HG03575 (cell line): ENCODE measurements around the gene CRTC3.

Experiments
- ATAC-seq: cut with Tn5 transposase; IDR thresholded peaks from one replicate; pipeline ENCODE4 v1.9.1; 2021; ENCODE audit not compliant: unreplicated experiment, insufficient number of reproducible peaks, low FRiP score; ENCODE audit errors: extremely low read depth

The CRTC3 gene

GRCh38 chr15:90584841-90585240 lies 55.1 kb downstream of the CRTC3 start:
- ATAC-seq = no peak

- no peak for ATAC-seq
These were observed 56.1 kb downstream of the CRTC3 start for GRCh38 chr15:90585863-90586262.

DNA sequence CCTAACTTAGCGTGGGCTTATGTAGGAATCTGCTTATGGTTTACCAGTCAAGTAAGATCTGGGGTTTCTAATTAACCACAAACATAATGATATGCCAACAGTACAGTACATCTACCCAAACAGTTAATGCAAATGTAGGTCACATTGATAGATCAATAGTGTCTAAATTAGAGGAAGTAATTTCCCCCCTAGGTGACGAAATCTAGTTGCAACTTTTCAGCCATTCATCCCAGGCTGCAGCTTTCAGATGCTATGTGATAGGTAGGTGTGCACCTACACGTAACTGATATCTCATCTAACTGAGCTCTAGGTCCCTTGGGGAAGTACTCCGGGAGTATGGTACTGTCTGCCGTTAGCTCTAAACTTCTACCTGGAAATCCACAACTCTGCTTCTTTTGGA lies 57.2 kb downstream of the CRTC3 start:
- ATAC-seq = no peak

- no peak for ATAC-seq
These were observed 58.7 kb downstream of the CRTC3 start for GRCh38 chr15:90588427-90588826.

DNA sequence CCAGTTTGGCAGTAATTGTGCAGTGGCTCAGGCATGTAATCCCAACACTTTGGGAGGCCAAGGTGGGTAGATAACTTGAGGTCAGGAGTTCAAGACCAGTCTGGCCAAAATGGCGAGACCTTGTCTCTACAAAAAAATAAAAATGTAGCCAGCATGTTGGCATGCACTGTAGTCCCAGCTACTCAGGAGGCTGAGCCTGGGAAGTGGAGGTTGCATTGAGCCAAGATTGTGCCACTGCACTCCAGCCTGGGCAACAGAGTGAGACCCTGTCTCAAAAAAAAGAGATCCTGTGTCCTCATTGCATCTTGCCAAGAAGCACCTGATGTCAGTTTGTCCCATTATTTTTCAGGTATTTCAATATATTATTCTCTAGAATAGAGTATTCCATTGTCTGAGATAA lies 61.8 kb downstream of the CRTC3 start:
- no peak for ATAC-seq

DNA sequence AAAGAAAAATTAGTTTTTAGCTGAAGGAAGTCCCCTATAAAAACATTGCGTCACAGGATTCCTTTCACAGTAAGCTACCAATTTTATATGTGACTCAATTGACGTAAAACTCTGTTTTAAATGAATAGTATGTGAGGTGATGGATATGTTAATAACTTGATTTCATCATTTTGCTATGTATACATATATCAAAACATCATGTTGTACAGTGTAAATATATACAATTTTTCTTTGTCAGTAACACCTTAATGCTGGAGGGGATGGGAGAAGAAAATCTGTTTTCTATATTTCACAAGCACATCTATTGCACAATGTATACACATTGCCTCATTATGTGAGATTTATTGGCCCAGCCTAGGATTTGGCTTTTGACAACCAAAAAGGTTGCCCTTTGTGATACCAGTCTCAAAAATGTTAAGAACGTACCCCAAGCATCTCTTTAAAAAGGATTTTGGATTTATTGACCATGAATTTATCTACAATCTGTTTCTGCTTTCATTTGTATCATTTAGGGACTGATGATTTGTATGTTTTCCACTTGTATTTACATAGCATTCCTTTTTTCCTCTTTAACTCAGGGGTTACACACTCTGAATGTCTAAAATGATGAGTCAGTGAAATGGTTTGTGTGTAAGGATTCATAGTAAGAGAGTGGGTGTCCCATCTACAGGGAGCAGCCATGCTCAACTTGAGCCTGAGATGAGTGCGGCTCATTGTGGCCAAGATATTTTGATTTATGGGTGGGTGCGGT lies 62.6 kb downstream of the CRTC3 start:
- ATAC-seq = no peak

GRCh38 chr15:90593499-90594158 lies 63.9 kb downstream of the CRTC3 start:
- no peak for ATAC-seq

DNA sequence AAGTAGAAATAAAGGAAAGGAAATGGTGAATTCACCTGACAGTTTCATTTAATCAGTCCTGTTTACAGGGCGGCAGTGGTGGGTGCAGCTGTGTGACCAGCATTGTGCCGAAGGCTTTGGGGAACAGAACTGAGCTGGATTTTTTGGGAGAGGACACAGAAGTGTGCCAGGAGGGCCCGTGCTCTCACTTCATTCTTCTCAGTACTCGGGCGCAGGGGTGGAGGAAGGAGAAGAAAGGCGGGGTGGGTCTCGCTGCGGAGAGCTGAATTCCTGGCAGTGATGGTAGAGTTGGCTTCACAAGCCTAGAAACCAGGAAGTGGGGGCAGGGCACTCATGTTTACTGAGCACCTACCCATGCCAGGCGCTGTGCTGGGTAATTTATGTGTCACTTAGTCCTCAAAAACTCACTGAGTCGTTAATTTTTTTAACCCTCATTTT lies 64.6 kb downstream of the CRTC3 start:
- ATAC-seq = no peak

DNA sequence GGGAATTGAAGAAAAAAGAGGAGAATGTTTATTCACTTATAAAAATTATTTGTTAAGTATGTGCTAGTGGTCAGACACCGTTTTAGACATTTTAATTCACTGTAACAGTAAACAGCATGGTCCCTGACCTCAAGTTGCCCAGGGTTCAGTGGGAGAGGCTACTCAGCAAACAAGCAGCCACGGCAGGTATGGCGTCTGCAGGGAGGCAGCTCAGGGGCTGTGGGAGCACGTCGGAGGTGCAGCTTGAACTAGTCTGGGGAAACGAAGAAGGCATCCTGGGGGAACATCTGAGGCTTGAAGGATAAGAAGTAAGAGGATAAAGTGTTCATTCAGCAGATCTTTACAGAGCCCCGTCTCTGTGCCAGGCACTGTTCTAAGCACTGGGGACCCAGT lies 66.0 kb downstream of the CRTC3 start:
- ATAC-seq = no peak

GRCh38 chr15:90596943-90597342 lies 67.2 kb downstream of the CRTC3 start:
- ATAC-seq = no peak

GRCh38 chr15:90597577-90597976 lies 67.9 kb downstream of the CRTC3 start:
- ATAC-seq = no peak

DNA sequence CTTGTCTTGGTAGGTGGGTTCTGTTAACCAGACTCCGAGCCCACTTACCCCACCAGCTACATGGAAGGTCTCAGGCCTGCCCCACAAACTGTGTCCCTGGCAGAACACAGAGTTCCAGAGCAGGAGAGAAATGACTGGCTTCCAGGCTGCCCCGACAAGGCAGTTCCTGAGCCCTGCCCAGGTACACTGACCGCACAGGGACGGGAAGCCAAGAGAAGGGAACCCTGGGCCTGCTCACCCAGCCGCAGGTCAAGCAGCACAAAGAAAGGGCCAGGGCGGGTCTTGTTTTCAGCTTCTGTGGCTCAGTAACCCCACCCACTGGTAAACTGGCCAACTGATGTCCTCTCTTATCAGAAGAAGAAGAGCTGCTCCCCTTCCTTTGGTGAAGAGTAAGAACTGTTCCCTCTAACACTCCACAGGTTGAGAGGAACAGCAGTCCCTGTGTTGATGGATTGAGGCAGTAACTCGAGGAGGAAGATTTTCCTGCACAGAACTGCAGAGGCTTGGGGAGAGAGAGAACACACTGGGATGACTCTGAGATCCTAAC lies 68.4 kb downstream of the CRTC3 start:
- ATAC-seq = no peak

DNA sequence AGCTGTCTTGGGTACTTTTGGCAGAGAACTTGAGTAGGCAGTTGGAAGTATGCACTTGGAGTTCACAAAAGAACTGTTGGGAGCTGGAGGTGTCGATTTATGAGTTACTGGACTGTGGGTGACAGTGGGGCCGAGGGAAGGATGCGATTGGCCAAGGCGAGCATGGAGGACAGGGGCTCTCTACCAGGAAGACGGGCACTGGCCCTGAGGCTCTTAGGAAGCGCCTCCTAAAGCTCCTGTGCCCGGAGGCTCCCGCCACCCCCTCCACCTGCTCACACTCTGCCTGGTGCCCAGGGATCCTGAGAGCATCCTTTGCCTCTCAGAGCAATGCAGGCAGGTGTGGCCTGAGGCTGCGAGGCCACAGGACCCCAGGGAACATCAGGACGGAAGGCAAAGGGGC lies 69.0 kb downstream of the CRTC3 start:
- ATAC-seq = no peak

- ATAC-seq = no peak
These were observed 69.4 kb downstream of the CRTC3 start for GRCh38 chr15:90599116-90599515.

DNA sequence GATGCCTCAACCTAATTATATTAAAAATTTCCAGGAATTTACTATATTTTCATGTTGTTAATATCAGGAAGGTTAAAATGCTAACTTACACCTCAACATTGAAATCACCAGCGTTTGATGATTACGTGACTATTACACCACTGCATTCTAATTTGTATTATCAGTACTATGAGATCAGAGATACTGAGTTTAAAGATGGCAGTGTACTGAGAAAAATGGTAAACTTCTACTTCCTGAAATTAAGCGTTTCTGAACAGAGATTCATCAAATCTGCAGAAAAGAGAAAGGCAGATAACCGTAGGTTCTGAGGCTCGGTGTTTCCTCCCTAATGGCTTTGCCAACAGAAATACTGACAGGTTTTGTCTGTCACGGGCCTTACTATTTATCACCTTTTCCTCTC lies 69.9 kb downstream of the CRTC3 start:
- ATAC-seq = no peak

GRCh38 chr15:90600954-90601353 lies 71.2 kb downstream of the CRTC3 start:
- no peak for ATAC-seq

GRCh38 chr15:90603893-90604292 lies 74.2 kb downstream of the CRTC3 start:
- ATAC-seq = no peak

- no peak for ATAC-seq
These were observed 76.9 kb downstream of the CRTC3 start for GRCh38 chr15:90606641-90607040.

DNA sequence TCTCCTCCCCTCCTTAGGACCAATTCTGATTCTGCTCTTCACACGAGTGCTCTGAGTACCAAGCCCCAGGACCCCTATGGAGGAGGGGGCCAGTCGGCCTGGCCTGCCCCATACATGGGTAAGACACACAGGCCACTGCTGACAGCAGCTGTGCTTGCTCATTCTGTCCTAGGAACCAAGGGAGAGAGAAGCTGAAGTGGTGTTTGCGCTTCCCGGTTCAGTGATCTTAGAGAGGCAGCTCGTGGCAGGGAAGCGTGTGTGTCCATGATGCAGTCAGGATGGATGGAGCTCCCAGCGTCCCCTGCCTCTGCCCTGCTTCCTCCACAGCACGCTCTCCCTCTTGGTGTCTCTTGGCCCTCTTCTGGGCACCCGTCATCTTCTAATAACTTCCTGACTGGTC lies 77.6 kb downstream of the CRTC3 start:
- no peak for ATAC-seq
